ENCODE measurements around the gene TEX44. TPM values are rescaled to one million over a fixed set of nuclear protein-coding genes. Genes with fewer than 3 reads are reported as not detected.

Gene TEX44
- total RNA-seq = not detected
- polyA plus RNA-seq = not detected

DNA sequence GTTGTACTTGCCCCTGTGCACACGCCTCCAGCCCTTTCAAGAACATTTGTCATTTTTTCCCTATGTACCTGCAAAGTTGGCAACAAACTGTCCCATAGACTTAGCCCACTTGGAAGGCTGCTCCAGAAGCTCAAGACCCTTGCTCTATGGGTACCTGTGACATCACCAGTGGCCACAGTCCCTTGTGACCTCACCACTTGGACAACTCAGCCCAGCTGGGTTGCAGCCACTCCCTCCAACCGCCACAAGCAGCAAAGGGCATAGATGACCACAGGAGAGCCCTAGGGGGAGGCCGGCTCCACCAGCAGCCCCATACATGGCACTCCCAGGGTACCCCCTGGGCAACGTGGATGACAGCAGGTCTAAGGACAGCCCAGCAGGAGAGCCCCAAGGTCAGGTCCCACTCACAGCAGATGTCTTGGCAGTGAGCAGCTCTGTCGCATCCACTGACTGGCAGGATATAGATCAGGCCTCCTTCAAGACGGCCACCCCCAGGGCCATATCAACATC lies at the start of gene TEX44:
Gene TEX44, plus strand, starts transcription at position 229 of the 510 bp plus-strand sequence. Its CDS starts 88 bp downstream, at position 317.
- Mint-ChIP-seq H3K4me3 (no peak within 1 kb of the TSS), H3K9me3 (no peaks in the 10 kb centered on the region), H3K4me1 (no peaks in the 10 kb centered on the region), H3K36me3 (no peaks in the 10 kb centered on the region), H3K27ac (peak within 1 kb of the TSS in 1 of 8 donors; percentile 29), H3K27me3 (peaks cover 0 to 1% of the 10 kb centered on the region in 2 donors)
- CTCF ChIA-PET = interaction anchor here (0.9 kb wide), 1 partner anchor 9 kb away, joined by 3 read pairs; no protein-coding TSS in a partner anchor
- H3K36me3 ChIP-seq (ENCODE audit: insufficient read depth, low read length) = no peaks in the 10 kb centered on the region
- POLR2A ChIA-PET = no interaction called here
- H3K9me3 ChIP-seq (ENCODE audit: low read length) = no peaks in the 10 kb centered on the region
- no peak within 1 kb of the TSS for H3K27ac ChIP-seq (ENCODE audit: low read depth, low read length)
- H3K4me1 ChIP-seq (ENCODE audit: insufficient read depth, low read length) = no peaks in the 10 kb centered on the region
- no peak for DNase-seq
- H3K4me3 ChIP-seq (ENCODE audit: low read length) = no peak within 1 kb of the TSS
- no peaks in the 10 kb centered on the region for H3K27me3 ChIP-seq (ENCODE audit: insufficient read depth, low read length, poor library complexity, severe bottlenecking)

DNA sequence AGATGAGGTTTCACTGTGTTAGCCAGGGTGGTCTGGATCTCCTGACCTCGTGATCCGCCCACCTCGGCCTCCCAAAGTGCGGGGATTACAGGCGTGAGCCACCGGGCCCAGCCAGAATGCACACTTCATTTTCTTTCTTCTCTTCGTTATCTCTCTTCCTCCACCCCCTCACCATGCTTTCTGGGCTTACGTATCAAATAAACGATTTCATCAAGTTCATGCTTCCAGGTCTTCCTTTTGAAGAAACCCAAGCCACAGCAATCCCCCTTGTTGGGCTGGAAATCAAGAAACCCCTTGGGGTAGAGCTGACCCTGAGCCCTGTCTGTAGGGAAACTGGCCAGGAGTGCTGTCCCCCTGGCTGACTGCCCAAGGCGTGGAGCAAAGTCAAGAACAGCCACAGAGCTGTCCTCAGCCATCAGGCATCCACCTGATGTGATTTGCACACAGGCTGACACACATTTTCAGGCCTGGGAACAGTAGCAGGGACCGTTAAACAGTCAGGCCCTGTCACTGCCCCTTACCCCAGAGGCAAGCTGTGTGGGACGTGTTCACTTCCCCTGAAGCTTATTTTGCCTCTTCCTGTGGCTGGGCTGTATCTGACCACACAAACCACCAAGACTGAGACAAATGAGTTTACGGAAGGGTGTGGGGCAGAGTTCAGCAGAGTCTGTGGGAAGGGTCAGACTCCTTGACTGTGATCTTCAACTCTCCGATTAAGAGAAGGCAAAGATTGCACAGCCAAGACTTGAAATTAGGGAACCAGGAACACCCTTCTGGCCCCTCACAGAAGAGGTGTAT lies 47.4 kb upstream of the TEX44 start:
- no peaks in the 10 kb centered on the region for H3K27me3 ChIP-seq (ENCODE audit: insufficient read depth, low read length, poor library complexity, severe bottlenecking)
- H3K4me3 Mint-ChIP-seq = peak overlapping the region; percentile 62 to 88 (median 83)
- CTCF ChIA-PET = interaction anchor here (0.6 to 5.6 kb wide), 6 partner anchors 11 to 110 kb away, joined by 3 to 32 read pairs (median 5); partner anchors contain the start of gene NMUR1
- peaks cover 0 to 10% (median 3%) of the 10 kb centered on the region in 3 donors for H3K36me3 Mint-ChIP-seq
- peak overlapping the region; percentile 62 for H3K27ac ChIP-seq (ENCODE audit: low read depth, low read length)
- H3K4me1 Mint-ChIP-seq = peaks cover 44 to 68% (median 57%) of the 10 kb centered on the region in 3 donors
- peak in 4 of 5 donors; percentile 21 to 63 (median 34) for DNase-seq
- peaks cover 3 to 11% (median 6%) of the 10 kb centered on the region in 5 donors for H3K9me3 Mint-ChIP-seq
- H3K4me1 ChIP-seq (ENCODE audit: insufficient read depth, low read length) = peaks cover 24% of the 10 kb centered on the region
- H3K9me3 ChIP-seq (ENCODE audit: low read length) = peaks cover 8% of the 10 kb centered on the region
- H3K27me3 Mint-ChIP-seq = no peaks in the 10 kb centered on the region
- H3K27ac Mint-ChIP-seq = peak overlapping the region; percentile 84 to 99 (median 92)
- POLR2A ChIA-PET = interaction anchor here (0.6 to 1.2 kb wide), 3 partner anchors 15 to 31 kb away, joined by 3 to 4 read pairs (median 3); partner anchors contain the start of gene NMUR1
- no peaks in the 10 kb centered on the region for H3K36me3 ChIP-seq (ENCODE audit: insufficient read depth, low read length)
- H3K4me3 ChIP-seq (ENCODE audit: low read length) = peak overlapping the region; percentile 53

DNA sequence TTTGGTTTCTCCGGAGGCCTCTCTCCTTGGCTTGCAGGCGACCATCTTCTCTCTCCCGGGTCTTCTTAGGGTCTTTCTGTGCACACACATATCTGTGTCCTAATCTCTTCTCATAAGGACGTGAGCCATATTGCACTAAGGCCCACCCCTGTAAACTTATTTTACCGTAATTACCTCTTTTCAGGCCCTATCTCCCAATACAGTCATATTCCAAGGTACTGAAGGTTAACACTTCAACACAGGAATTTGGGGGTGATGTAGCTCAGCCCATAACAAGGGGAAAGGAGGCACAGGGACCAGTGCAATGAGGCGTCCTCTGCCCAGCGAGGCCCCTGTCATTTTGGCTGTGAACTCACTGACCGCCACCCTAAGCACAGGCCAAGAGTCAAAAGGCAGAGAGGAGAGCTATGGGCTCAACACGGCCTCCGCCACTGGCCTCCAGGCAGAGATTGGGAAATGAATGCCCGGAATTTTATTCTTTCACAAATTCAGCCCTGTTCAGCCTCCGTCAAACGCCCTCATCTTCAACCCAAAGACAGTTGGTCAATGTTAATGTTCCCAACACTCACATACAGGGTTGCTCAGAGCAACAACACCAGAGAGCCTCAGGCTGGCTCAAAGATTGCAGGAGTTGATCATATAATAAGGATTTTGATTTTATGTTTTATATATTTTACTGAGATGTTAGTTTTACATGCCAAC lies 46.5 kb upstream of the TEX44 start:
- no peaks in the 10 kb centered on the region for H3K36me3 ChIP-seq (ENCODE audit: insufficient read depth, low read length)
- CTCF ChIA-PET = interaction anchor here (0.9 to 5.6 kb wide), 8 partner anchors 11 to 169 kb away, joined by 3 to 32 read pairs (median 6); partner anchors contain the start of gene NMUR1
- no peak overlapping the region for H3K27ac ChIP-seq (ENCODE audit: low read depth, low read length)
- DNase-seq = no peak
- Mint-ChIP-seq H3K4me3 (peak overlapping the region; percentile 62 to 88 (median 83)), H3K27ac (peak overlapping the region; percentile 84 to 99 (median 92)), H3K9me3 (peaks cover 3 to 11% (median 6%) of the 10 kb centered on the region in 5 donors), H3K4me1 (peaks cover 44 to 67% (median 56%) of the 10 kb centered on the region in 3 donors), H3K27me3 (no peaks in the 10 kb centered on the region), H3K36me3 (peaks cover 0 to 10% (median 3%) of the 10 kb centered on the region in 3 donors)
- peak overlapping the region; percentile 53 for H3K4me3 ChIP-seq (ENCODE audit: low read length)
- H3K9me3 ChIP-seq (ENCODE audit: low read length) = peaks cover 8% of the 10 kb centered on the region
- H3K27me3 ChIP-seq (ENCODE audit: insufficient read depth, low read length, poor library complexity, severe bottlenecking) = no peaks in the 10 kb centered on the region
- POLR2A ChIA-PET = interaction anchor here (0.6 to 1.2 kb wide), 2 partner anchors 16 to 22 kb away, joined by 3 read pairs; partner anchors contain the start of gene NMUR1
- peaks cover 24% of the 10 kb centered on the region for H3K4me1 ChIP-seq (ENCODE audit: insufficient read depth, low read length)

DNA sequence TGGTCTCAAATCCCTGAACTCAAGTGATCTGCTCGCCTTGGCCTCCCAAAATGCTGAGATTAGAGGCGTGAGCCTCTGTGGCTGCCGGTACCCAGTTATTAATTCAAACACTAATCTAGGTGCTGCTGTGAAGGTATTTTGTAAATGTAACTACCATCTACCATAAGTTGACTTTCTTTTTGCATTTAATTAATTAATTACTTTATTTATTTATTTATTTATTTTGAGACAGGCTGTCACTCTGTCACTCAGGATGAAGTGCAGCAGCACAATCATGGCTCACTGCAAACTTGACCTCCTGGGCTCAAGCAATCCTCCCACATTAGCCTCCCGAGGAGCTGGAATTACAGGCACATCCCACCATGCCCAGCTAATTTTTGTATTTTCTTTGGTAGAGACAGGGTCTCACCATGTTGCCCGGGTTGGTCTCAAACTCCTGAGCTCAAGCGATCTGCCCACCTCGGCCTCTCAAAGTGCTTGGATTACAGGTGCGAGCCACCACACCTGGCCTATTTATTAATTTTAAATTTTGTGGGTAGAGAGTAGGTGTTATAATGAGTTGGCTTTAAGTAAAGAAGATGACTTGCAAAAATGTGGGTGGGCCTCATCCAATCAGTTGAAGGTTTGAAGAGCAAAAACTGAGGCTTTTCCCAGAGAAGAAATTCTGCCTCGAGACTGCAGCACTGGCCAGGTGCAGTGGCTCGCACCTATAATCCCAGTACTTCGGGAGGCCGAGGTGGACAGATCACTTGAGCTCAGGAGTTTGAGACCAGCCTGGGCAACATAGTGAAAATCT lies 45.2 kb upstream of the TEX44 start:
- no peaks in the 10 kb centered on the region for H3K27me3 Mint-ChIP-seq
- CTCF ChIA-PET = interaction anchor here (1.1 to 5.6 kb wide), 4 partner anchors 9 to 167 kb away, joined by 4 to 32 read pairs (median 8); partner anchors contain the start of gene NMUR1
- peak overlapping the region in 3 of 8 donors; percentile 33 to 54 (median 54) for H3K27ac Mint-ChIP-seq
- peaks cover 0 to 10% (median 3%) of the 10 kb centered on the region in 3 donors for H3K36me3 Mint-ChIP-seq
- peaks cover under 1 to 8% (median 4%) of the 10 kb centered on the region in 5 donors for H3K9me3 Mint-ChIP-seq
- H3K27me3 ChIP-seq (ENCODE audit: insufficient read depth, low read length, poor library complexity, severe bottlenecking) = no peaks in the 10 kb centered on the region
- H3K4me3 Mint-ChIP-seq = peak overlapping the region in 2 of 7 donors; percentile 6 to 39
- peaks cover 38 to 54% (median 43%) of the 10 kb centered on the region in 3 donors for H3K4me1 Mint-ChIP-seq
- POLR2A ChIA-PET = no interaction called here
- no peak overlapping the region for H3K4me3 ChIP-seq (ENCODE audit: low read length)
- no peak overlapping the region for H3K27ac ChIP-seq (ENCODE audit: low read depth, low read length)
- DNase-seq = no peak
- peaks cover 9% of the 10 kb centered on the region for H3K9me3 ChIP-seq (ENCODE audit: low read length)
- no peaks in the 10 kb centered on the region for H3K36me3 ChIP-seq (ENCODE audit: insufficient read depth, low read length)
- H3K4me1 ChIP-seq (ENCODE audit: insufficient read depth, low read length) = peaks cover 24% of the 10 kb centered on the region

DNA sequence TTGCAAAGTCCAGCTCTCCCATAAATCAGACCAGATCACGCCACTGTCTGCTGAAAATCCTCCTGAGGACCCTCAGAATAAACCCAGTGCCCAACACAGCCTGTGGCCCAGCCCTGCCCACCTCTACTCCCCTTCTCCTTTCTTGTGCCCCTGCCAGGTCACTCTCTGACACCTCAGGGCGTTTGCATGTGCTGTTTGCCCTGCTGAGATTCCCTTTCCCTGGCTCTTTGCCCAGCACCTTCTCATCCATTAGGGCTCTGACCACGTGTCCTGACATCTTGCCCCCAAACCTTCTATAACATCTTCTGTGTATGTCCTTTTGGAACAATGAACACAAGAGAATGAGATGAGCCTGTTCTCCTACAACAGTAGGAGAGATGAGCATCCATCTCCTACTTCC lies 43.9 kb upstream of the TEX44 start:
- Mint-ChIP-seq H3K4me1 (peaks cover 37 to 57% (median 43%) of the 10 kb centered on the region in 3 donors), H3K36me3 (peaks cover 7 to 18% (median 8%) of the 10 kb centered on the region in 3 donors), H3K4me3 (peak overlapping the region in 3 of 7 donors; percentile 11 to 63 (median 23)), H3K9me3 (peaks cover 8 to 15% (median 11%) of the 10 kb centered on the region in 5 donors), H3K27ac (peak overlapping the region in 6 of 8 donors; percentile 40 to 72 (median 65)), H3K27me3 (no peaks in the 10 kb centered on the region)
- Histone ChIP-seq H3K4me1 (ENCODE audit: insufficient read depth, low read length) (peaks cover 24% of the 10 kb centered on the region), H3K36me3 (ENCODE audit: insufficient read depth, low read length) (no peaks in the 10 kb centered on the region), H3K4me3 (ENCODE audit: low read length) (no peak overlapping the region), H3K27me3 (ENCODE audit: insufficient read depth, low read length, poor library complexity, severe bottlenecking) (no peaks in the 10 kb centered on the region), H3K9me3 (ENCODE audit: low read length) (peaks cover 13% of the 10 kb centered on the region), H3K27ac (ENCODE audit: low read depth, low read length) (no peak overlapping the region)
- POLR2A ChIA-PET = no interaction called here
- CTCF ChIA-PET = interaction anchor here (1.1 to 5.6 kb wide), 5 partner anchors 8 to 66 kb away, joined by 3 to 32 read pairs (median 7); partner anchors contain the start of gene NMUR1
- no peak for DNase-seq

DNA sequence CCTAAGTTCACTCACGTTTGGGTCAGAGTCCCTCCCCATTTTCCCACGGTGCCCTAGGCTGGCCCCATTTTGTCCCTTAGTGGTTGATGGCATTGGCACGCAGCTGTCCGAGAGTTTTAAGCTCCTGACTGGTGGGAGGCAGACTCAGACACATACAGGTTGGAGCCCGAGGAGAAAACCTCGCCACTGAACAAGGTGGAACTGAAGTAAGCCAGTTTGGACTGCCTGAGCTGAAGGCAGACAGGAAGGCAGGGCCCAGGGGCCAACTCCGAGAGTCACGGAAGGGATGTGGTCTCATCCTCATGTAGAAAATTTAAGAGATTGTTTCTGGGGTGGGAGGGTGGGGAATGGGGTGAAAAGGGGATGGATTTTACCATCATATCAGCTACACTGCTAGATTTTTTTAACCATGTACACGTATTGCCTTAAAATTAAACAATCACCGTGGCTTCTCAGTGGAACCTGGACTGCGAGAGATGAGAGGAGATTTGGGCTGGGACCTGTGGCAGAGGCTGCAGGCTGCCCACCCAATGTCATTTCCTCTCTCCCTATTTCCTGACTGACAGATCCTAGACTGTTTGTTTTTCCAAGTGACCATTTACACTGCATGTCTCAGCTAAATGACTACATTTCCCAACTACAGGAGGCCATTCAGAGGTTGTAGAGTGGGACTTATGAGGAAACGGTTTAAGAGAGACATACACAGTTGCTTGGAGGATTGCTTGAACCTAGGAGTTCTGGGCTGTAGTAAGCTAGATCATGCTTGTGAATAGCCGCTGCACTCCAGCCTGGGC lies 43.0 kb upstream of the TEX44 start:
- Histone ChIP-seq H3K9me3 (ENCODE audit: low read length) (peaks cover 13% of the 10 kb centered on the region), H3K4me3 (ENCODE audit: low read length) (no peak overlapping the region), H3K4me1 (ENCODE audit: insufficient read depth, low read length) (peaks cover 27% of the 10 kb centered on the region), H3K36me3 (ENCODE audit: insufficient read depth, low read length) (no peaks in the 10 kb centered on the region), H3K27me3 (ENCODE audit: insufficient read depth, low read length, poor library complexity, severe bottlenecking) (no peaks in the 10 kb centered on the region), H3K27ac (ENCODE audit: low read depth, low read length) (no peak overlapping the region)
- ChIA-PET POLR2A (interaction anchor here (1.0 kb wide), 1 partner anchor 35 kb away, joined by 4 read pairs; no protein-coding TSS in a partner anchor), CTCF (interaction anchor here (1.1 to 2.0 kb wide), 6 partner anchors 9 to 67 kb away, joined by 3 to 7 read pairs (median 5); partner anchors contain the start of gene NMUR1)
- Mint-ChIP-seq H3K9me3 (peaks cover 11 to 15% (median 11%) of the 10 kb centered on the region in 5 donors), H3K27me3 (no peaks in the 10 kb centered on the region), H3K36me3 (peaks cover 7 to 18% (median 8%) of the 10 kb centered on the region in 3 donors), H3K4me3 (no peak overlapping the region), H3K27ac (peak overlapping the region in 6 of 8 donors; percentile 36 to 87 (median 69)), H3K4me1 (peaks cover 45 to 66% (median 52%) of the 10 kb centered on the region in 3 donors)
- DNase-seq = no peak

Measured in CD8-positive, alpha-beta memory T cell (primary cell).